Ishikawa (cell line): ENCODE results near the gene SCAP.
A peak's percentile ranks its signal among the peaks of the same experiment; 100 is the strongest.

Experiments used
- CEBPB ChIP-seq: IDR thresholded peaks from 2 replicates; pipeline ENCODE4 v1.6.1; 2012
- CREB1 ChIP-seq: IDR thresholded peaks from 2 replicates; pipeline ENCODE4 v1.6.1; 2012; ENCODE audit warnings: low read depth
- EGR1 ChIP-seq: IDR thresholded peaks from 2 replicates; pipeline ENCODE4 v1.6.1; 2012
- EP300 ChIP-seq: IDR thresholded peaks from 2 replicates; pipeline ENCODE4 v1.6.1; 2012; ENCODE audit warnings: borderline replicate concordance
- FOXM1 ChIP-seq: IDR thresholded peaks from 2 replicates; pipeline ENCODE4 v1.6.1; 2012; ENCODE audit warnings: low read depth, borderline replicate concordance
- MAX ChIP-seq: IDR thresholded peaks from 2 replicates; pipeline ENCODE4 v1.6.1; 2012
- NFIC ChIP-seq: IDR thresholded peaks from 2 replicates; pipeline ENCODE4 v1.6.1; 2012
- RAD21 ChIP-seq: IDR thresholded peaks from 2 replicates; pipeline ENCODE4 v1.6.1; 2012; ENCODE audit warnings: low read depth
- REST ChIP-seq: IDR thresholded peaks from 2 replicates; pipeline ENCODE4 v1.6.1; 2012; ENCODE audit warnings: low read depth, mild to moderate bottlenecking
- TAF1 ChIP-seq: IDR thresholded peaks from 2 replicates; pipeline ENCODE4 v1.6.1; 2012; ENCODE audit warnings: low read depth, mild to moderate bottlenecking
- TCF12 ChIP-seq: IDR thresholded peaks from 2 replicates; pipeline ENCODE4 v1.6.1; 2012; ENCODE audit warnings: low read depth
- TEAD4 ChIP-seq: IDR thresholded peaks from 2 replicates; pipeline ENCODE4 v1.6.1; 2012
- USF1 ChIP-seq: IDR thresholded peaks from 2 replicates; pipeline ENCODE4 v1.6.1; 2012
- YY1 ChIP-seq: IDR thresholded peaks from 2 replicates; pipeline ENCODE4 v1.6.1; 2012; ENCODE audit warnings: low read depth
- ZBTB7A ChIP-seq: IDR thresholded peaks from 2 replicates; pipeline ENCODE4 v1.6.1; 2012; ENCODE audit warnings: low read depth

The SCAP gene

GRCh38 chr3:47517937-47518336 lies 42.2 kb upstream of the SCAP start:
- no peak for TF ChIP-seq RAD21
- no peak for TF ChIP-seq TEAD4
- TF ChIP-seq CEBPB, result no peak
- no peak for TF ChIP-seq NFIC

- no peak for TF ChIP-seq CREB1
- TF ChIP-seq RAD21, result no peak
- TF ChIP-seq USF1, result no peak
- TF ChIP-seq NFIC, result no peak
- no peak for TF ChIP-seq ZBTB7A
- TF ChIP-seq MAX, result no peak
- no peak for TF ChIP-seq EGR1
- TF ChIP-seq EP300, result no peak
- no peak for TF ChIP-seq TCF12
- TF ChIP-seq TAF1, result no peak
- no peak for TF ChIP-seq FOXM1
- TF ChIP-seq TEAD4, result no peak
Observed at GRCh38 chr3:47515864-47516319, 40.2 kb upstream of the SCAP start.

- TF ChIP-seq TAF1, result no peak
- no peak for TF ChIP-seq CREB1
- no peak for TF ChIP-seq EGR1
- TF ChIP-seq CEBPB, result no peak
- no peak for TF ChIP-seq EP300
- no peak for TF ChIP-seq TCF12
- no peak for TF ChIP-seq TEAD4
- no peak for TF ChIP-seq FOXM1
- no peak for TF ChIP-seq USF1
- TF ChIP-seq MAX, result no peak
- no peak for TF ChIP-seq YY1
- TF ChIP-seq NFIC, result no peak
- no peak for TF ChIP-seq ZBTB7A
- no peak for TF ChIP-seq REST
- TF ChIP-seq RAD21, result no peak
Observed at GRCh38 chr3:47515100-47515499, 39.4 kb upstream of the SCAP start.

GRCh38 chr3:47513125-47513929 lies 37.6 kb upstream of the SCAP start, which contains the start of gene ELP6:
TSS of gene ELP6 (minus strand) at chr3:47513712. CDS start at chr3:47513590, 122 bp downstream.
- TF ChIP-seq MAX (peak; percentile 77), RAD21 (peak; percentile 42; the same call in 1 of the 2 replicates), CEBPB (no peak), TAF1 (peak; percentile 71), USF1 (peak; percentile 16; the same call in 1 of the 2 replicates), CREB1 (peak; percentile 20; the same call in 1 of the 2 replicates), TEAD4 (no peak), EP300 (no peak), YY1 (peak; percentile 90), ZBTB7A (no peak), EGR1 (peak; percentile 21; the same call in 1 of the 2 replicates), FOXM1 (no peak)

GRCh38 chr3:47512416-47513124 lies 36.8 kb upstream of the SCAP start:
- TF ChIP-seq EP300 (no peak), ZBTB7A (no peak), CEBPB (no peak), MAX (no peak), TAF1 (0 out of 2 replicates have a peak, but pooled peaks have one; percentile 11), YY1 (peak; percentile 77)
